Mesenchymal stem cell (in vitro differentiated cells and primary cell): ENCODE data around the gene RPS14.

Experiments used
- DNase-seq: peaks from one replicate; pipeline ENCODE4 v3.0.0-alpha.2; 2013
- H2AFZ ChIP-seq: one replicate; pipeline ENCODE4 v1.6.1; 2013; ENCODE audit warnings: low read depth, mild to moderate bottlenecking, control low read depth, inconsistent platforms, low read length, moderate library complexity
- H2AK5ac ChIP-seq: 2 replicates; pipeline ENCODE4 v1.6.1; 2013; ENCODE audit warnings: low read length, moderate library complexity, mild to moderate bottlenecking, inconsistent platforms; ENCODE audit not compliant: severe bottlenecking
- H2BK120ac ChIP-seq: one replicate; pipeline ENCODE4 v1.6.1; 2013; ENCODE audit warnings: low read depth, mild to moderate bottlenecking, inconsistent platforms, low read length, moderate library complexity
- H2BK12ac ChIP-seq, 2 experiments: one replicate each; pipeline ENCODE4 v1.6.1; 2013; ENCODE audit warnings: inconsistent platforms in 2 of 2, low read length in 2 of 2, mild to moderate bottlenecking in 2 of 2, moderate library complexity in 2 of 2, control low read depth in 1 of 2
- H2BK15ac ChIP-seq: one replicate; pipeline ENCODE4 v1.6.1; 2013; ENCODE audit warnings: mild to moderate bottlenecking, low read depth, inconsistent platforms; ENCODE audit not compliant: poor library complexity, severe bottlenecking
- H2BK5ac ChIP-seq: 2 replicates; pipeline ENCODE4 v1.6.1; 2013; ENCODE audit warnings: low read depth, mild to moderate bottlenecking, low read length, control low read depth, inconsistent platforms; ENCODE audit not compliant: poor library complexity, severe bottlenecking
- H3K14ac ChIP-seq, 2 experiments: one replicate each; pipeline ENCODE4 v1.6.1; 2013; ENCODE audit warnings: inconsistent platforms in 2 of 2, low read length in 2 of 2, control low read depth in 1 of 2, mild to moderate bottlenecking in 1 of 2, moderate library complexity in 1 of 2
- H3K18ac ChIP-seq, 2 experiments: one replicate each; pipeline ENCODE4 v1.6.1; 2013; ENCODE audit warnings: inconsistent platforms in 2 of 2, low read length in 2 of 2, control low read depth in 1 of 2, low read depth in 1 of 2, mild to moderate bottlenecking in 1 of 2
- H3K23ac ChIP-seq, 2 experiments: one replicate each; pipeline ENCODE4 v1.6.1; 2013; ENCODE audit warnings: inconsistent platforms in 2 of 2, low read length in 2 of 2, mild to moderate bottlenecking in 2 of 2, moderate library complexity in 2 of 2, control low read depth in 1 of 2
- H3K27ac ChIP-seq: 2 replicates; pipeline ENCODE4 v1.5.1; 2013; ENCODE audit warnings: mild to moderate bottlenecking, moderate library complexity, low read length, control low read depth, inconsistent platforms; ENCODE audit not compliant: poor library complexity, severe bottlenecking
- H3K27me3 ChIP-seq, 2 experiments: 2 replicates each; pipeline versions ENCODE4 v1.6.1 to v1.7.0; 2013; ENCODE audit warnings: low read length in 2 of 2, mild to moderate bottlenecking in 2 of 2, moderate library complexity in 2 of 2, control low read depth in 1 of 2, inconsistent platforms in 1 of 2; ENCODE audit not compliant: control insufficient read depth in 1 of 2, insufficient read depth in 1 of 2
- H3K36me3 ChIP-seq, 2 experiments: 2 replicates each; pipeline versions ENCODE4 v1.6.1 to v1.7.0; 2013; ENCODE audit warnings: low read length in 2 of 2, control low read depth in 1 of 2, inconsistent platforms in 1 of 2, low read depth in 1 of 2, mild to moderate bottlenecking in 1 of 2; ENCODE audit not compliant: insufficient read depth in 2 of 2, control insufficient read depth in 1 of 2
- H3K4ac ChIP-seq, 2 experiments: one replicate each; pipeline ENCODE4 v1.6.1; 2013; ENCODE audit warnings: inconsistent platforms in 2 of 2, low read length in 2 of 2, mild to moderate bottlenecking in 2 of 2, moderate library complexity in 2 of 2, control low read depth in 1 of 2, low read depth in 1 of 2
- H3K4me1 ChIP-seq: 2 replicates; pipeline ENCODE4 v1.6.1; 2013; ENCODE audit warnings: low read depth, low read length, control low read depth; ENCODE audit not compliant: control insufficient read depth, insufficient read depth
- H3K4me2 ChIP-seq: 2 replicates; pipeline ENCODE4 v1.6.1; 2013; ENCODE audit warnings: low read length, mild to moderate bottlenecking, inconsistent platforms; ENCODE audit not compliant: poor library complexity, severe bottlenecking
- H3K4me3 ChIP-seq, 2 experiments: 2 replicates each; pipeline versions ENCODE4 v1.5.1 to v1.7.0; 2013; ENCODE audit warnings: low read length in 2 of 2, mild to moderate bottlenecking in 2 of 2, control low read depth in 1 of 2, low read depth in 1 of 2; ENCODE audit not compliant: insufficient read depth in 1 of 2
- H3K79me1 ChIP-seq: replicated peaks from 2 replicates; pipeline ENCODE4 v1.6.1; 2013; ENCODE audit warnings: mild to moderate bottlenecking, control low read depth, low read length, inconsistent platforms; ENCODE audit not compliant: poor library complexity, severe bottlenecking
- H3K9ac ChIP-seq: 2 replicates; pipeline ENCODE4 v1.7.0; 2013; ENCODE audit warnings: mild to moderate bottlenecking, low read length, moderate library complexity
- H3K9me3 ChIP-seq: 2 replicates; pipeline ENCODE4 v1.7.0; 2013; ENCODE audit warnings: mild to moderate bottlenecking, low read length; ENCODE audit not compliant: control insufficient read depth
- H4K8ac ChIP-seq: one replicate; pipeline ENCODE4 v1.6.1; 2013; ENCODE audit warnings: inconsistent platforms, mild to moderate bottlenecking, low read length, moderate library complexity
- H4K91ac ChIP-seq: one replicate; pipeline ENCODE4 v1.6.1; 2013; ENCODE audit warnings: mild to moderate bottlenecking, low read length, inconsistent platforms
- WGBS: methylation state at CpG from one replicate; pipeline ENCODE4 v1.1.7; 2013; ENCODE audit warnings: mixed read lengths; 5-methylcytosine and 5-hydroxymethylcytosine counted together

Gene RPS14

GRCh38 chr5:150488519-150489359 lies 39.2 kb upstream of the RPS14 start:
- peak overlapping the region; percentile 74 for H4K91ac ChIP-seq
- H2BK15ac ChIP-seq, result no peak overlapping the region
- H3K23ac ChIP-seq, result peak overlapping the region; percentile 59 to 67
- H2BK12ac ChIP-seq, result peak overlapping the region in 1 of 2 experiments; percentile 79
- H2BK5ac ChIP-seq, result no peak overlapping the region
- peaks cover 51% of the 10 kb centered on the region for H3K4me1 ChIP-seq
- no peaks in the 10 kb centered on the region for H3K9me3 ChIP-seq
- peak overlapping the region; percentile 57 to 63 for H3K4ac ChIP-seq
- H3K79me1 ChIP-seq, result no peaks in the 10 kb centered on the region
- H3K27ac ChIP-seq, result peak overlapping the region; percentile 96
- no peak overlapping the region for H2AFZ ChIP-seq
- no peak overlapping the region for H3K14ac ChIP-seq
- peak overlapping the region; percentile 75 for H2AK5ac ChIP-seq
- peak overlapping the region; percentile 38 for H4K8ac ChIP-seq
- WGBS, result 33% methylated on average over 11 of the region's 11 CpGs
- peak overlapping the region in 1 of 2 experiments; percentile 85 for H3K4me3 ChIP-seq
- H3K4me2 ChIP-seq, result peak overlapping the region; percentile 82
- H3K36me3 ChIP-seq, result peaks cover 19 to 20% of the 10 kb centered on the region in 2 experiments
- peak overlapping the region; percentile 63 to 68 for H3K18ac ChIP-seq
- H3K27me3 ChIP-seq, result no peaks in the 10 kb centered on the region
- H2BK120ac ChIP-seq, result peak overlapping the region; percentile 36
- H3K9ac ChIP-seq, result peak overlapping the region; percentile 93
- DNase-seq, result peak; percentile 87

- H3K79me1 ChIP-seq, result no peaks in the 10 kb centered on the region
- peak overlapping the region; percentile 36 for H2BK120ac ChIP-seq
- peak overlapping the region in 1 of 2 experiments; percentile 51 for H2BK12ac ChIP-seq
- H3K36me3 ChIP-seq, result peaks cover 16 to 19% of the 10 kb centered on the region in 2 experiments
- H2AK5ac ChIP-seq, result peak overlapping the region; percentile 80
- no peak overlapping the region for H2AFZ ChIP-seq
- 48% methylated on average over 10 of the region's 10 CpGs for WGBS
- no peak overlapping the region for H3K23ac ChIP-seq
- H3K4me1 ChIP-seq, result peaks cover 44% of the 10 kb centered on the region
- H3K4me2 ChIP-seq, result peak overlapping the region; percentile 82
- DNase-seq, result peak; percentile 79
- peak overlapping the region; percentile 96 for H3K27ac ChIP-seq
- peak overlapping the region; percentile 65 for H4K8ac ChIP-seq
- peak overlapping the region; percentile 93 for H3K9ac ChIP-seq
- peak overlapping the region; percentile 65 to 94 for H3K18ac ChIP-seq
- H2BK15ac ChIP-seq, result peak overlapping the region; percentile 56
- no peaks in the 10 kb centered on the region for H3K27me3 ChIP-seq
- H3K14ac ChIP-seq, result peak overlapping the region in 1 of 2 experiments; percentile 63
- peak overlapping the region; percentile 99 for H2BK5ac ChIP-seq
- peak overlapping the region in 1 of 2 experiments; percentile 65 for H3K4ac ChIP-seq
- H3K9me3 ChIP-seq, result no peaks in the 10 kb centered on the region
- H4K91ac ChIP-seq, result peak overlapping the region; percentile 65
- peak overlapping the region; percentile 85 to 93 for H3K4me3 ChIP-seq
Measured at GRCh38 chr5:150487199-150488061, 37.9 kb upstream of the RPS14 start.

DNA sequence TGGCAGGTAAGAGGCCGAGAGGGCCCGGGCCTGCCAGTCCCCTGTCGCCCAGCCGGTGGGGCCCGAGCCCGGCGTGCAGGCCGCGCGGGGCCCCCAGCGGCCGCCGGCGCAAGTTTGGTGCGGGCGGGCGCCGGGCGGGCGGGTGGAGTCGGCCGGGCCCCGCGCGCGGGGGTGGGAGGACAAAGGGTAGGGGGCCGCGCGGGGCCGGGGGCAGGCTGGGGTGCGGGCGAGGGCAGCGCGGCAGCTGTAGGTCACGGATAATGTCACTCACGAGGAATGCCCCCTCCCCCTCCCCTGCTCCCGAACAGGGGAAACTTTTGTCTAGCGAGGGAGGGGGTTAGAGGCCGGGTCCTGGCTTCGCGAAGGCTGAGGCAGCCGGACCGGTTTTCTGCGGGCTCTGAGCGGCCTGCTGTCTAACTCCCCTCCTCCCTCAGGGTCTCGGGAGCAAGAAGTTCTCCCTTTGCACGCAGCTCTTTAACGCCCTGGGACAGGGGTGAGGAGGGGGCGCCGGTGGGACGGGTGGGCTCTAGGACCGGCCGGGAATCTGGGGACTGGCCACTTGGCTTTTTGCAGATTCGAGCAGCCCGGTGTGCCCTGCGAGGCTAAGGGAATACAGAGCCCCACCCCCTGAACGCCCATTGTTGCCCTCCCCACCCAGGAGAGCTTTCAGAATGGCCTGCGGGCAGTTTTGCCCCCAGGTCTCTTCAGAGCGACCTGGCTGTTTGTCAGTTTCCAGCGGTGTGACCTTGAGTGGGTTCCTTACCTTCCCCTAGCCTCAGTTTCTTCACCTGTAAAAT lies 37.1 kb upstream of the RPS14 start:
- Histone ChIP-seq H3K4ac (peak overlapping the region; percentile 83 to 98), H3K18ac (peak overlapping the region; percentile 65 to 99), H2BK5ac (peak overlapping the region; percentile 99), H4K8ac (peak overlapping the region; percentile 77), H3K14ac (peak overlapping the region; percentile 63 to 91), H4K91ac (peak overlapping the region; percentile 73), H2AFZ (peak overlapping the region; percentile 21), H3K4me1 (peaks cover 40% of the 10 kb centered on the region), H2BK12ac (peak overlapping the region in 1 of 2 experiments; percentile 64), H2BK120ac (peak overlapping the region; percentile 100), H3K79me1 (peaks cover under 1% of the 10 kb centered on the region), H3K4me3 (peak overlapping the region; percentile 85 to 93), H3K4me2 (peak overlapping the region; percentile 82), H3K27ac (peak overlapping the region; percentile 96), H2BK15ac (peak overlapping the region; percentile 99), H3K27me3 (no peaks in the 10 kb centered on the region), H3K36me3 (peaks cover 14 to 16% of the 10 kb centered on the region in 2 experiments), H3K9me3 (no peaks in the 10 kb centered on the region), H2AK5ac (peak overlapping the region; percentile 81), H3K23ac (peak overlapping the region in 1 of 2 experiments; percentile 63), H3K9ac (peak overlapping the region; percentile 93)
- peak; percentile 74 for DNase-seq
- WGBS, result 0% methylated on average over 15 of the region's 60 CpGs
